ENCODE results near the gene APAF1. TPM values are rescaled to one million over a fixed set of nuclear protein-coding genes. Genes with fewer than 3 reads are reported as not detected.
A peak's percentile ranks its signal among the peaks of the same experiment; 100 is the strongest.
"Not testable (repeated sequence)": the region's sequence is repeated elsewhere in the genome, so short reads cannot be mapped to it uniquely, and the experiment has no call there.

APAF1 gene
- total and polyA plus RNA-seq, 5 donors from 2014 or later, result 4.9 to 28.5 (median 7.3) TPM

GRCh38 chr12:98751580-98752115, 106.6 kb downstream of the APAF1 start:
- Mint-ChIP-seq H3K4me1 (peaks cover 8 to 19% (median 13%) of the 10 kb centered on the region in 4 donors), H3K27ac (no peak overlapping the region), H3K27me3 (peaks cover 6% of the 10 kb centered on the region)

GRCh38 chr12:98752726-98753125, 107.6 kb downstream of the APAF1 start:
- Histone ChIP-seq H3K9me3 (ENCODE audit: control insufficient read depth in 2 of 2, low read length in 2 of 2) (no peaks in the 10 kb centered on the region), H3K27ac (ENCODE audit: insufficient read depth, low read length, poor library complexity, severe bottlenecking) (no peak overlapping the region), H3K4me3 (ENCODE audit: low read depth, low read length) (no peak overlapping the region), H3K4me1 (ENCODE audit: control insufficient read depth, insufficient read depth, low read length, poor library complexity, severe bottlenecking) (peaks cover 13% of the 10 kb centered on the region), H3K36me3 (ENCODE audit: control insufficient read depth, insufficient read depth, low read length) (no peaks in the 10 kb centered on the region), H3K27me3 (ENCODE audit: control insufficient read depth, insufficient read depth, low read length) (no peaks in the 10 kb centered on the region)
- Mint-ChIP-seq H3K27ac (no peak overlapping the region), H3K4me1 (peaks cover 4 to 16% (median 12%) of the 10 kb centered on the region in 4 donors), H3K36me3 (no peaks in the 10 kb centered on the region), H3K9me3 (no peaks in the 10 kb centered on the region), H3K27me3 (peaks cover 2% of the 10 kb centered on the region), H3K4me3 (peak overlapping the region in 1 of 4 donors; percentile 34)
- DNase-seq (no peak), ATAC-seq (ENCODE audit: low read depth in 2 of 2) (no peak)

More at GRCh38 chr12:98751580-98752115, 106.6 kb downstream of the APAF1 start:
- H3K36me3 ChIP-seq (ENCODE audit: control insufficient read depth, insufficient read depth, low read length), result no peaks in the 10 kb centered on the region
- H3K4me1 ChIP-seq (ENCODE audit: control insufficient read depth, insufficient read depth, low read length, poor library complexity, severe bottlenecking), result peaks cover 13% of the 10 kb centered on the region
- H3K4me3 ChIP-seq (ENCODE audit: low read depth, low read length), result no peak overlapping the region
- no peaks in the 10 kb centered on the region for H3K9me3 Mint-ChIP-seq
- no peaks in the 10 kb centered on the region for H3K27me3 ChIP-seq (ENCODE audit: control insufficient read depth, insufficient read depth, low read length)
- no peak overlapping the region for H3K27ac ChIP-seq (ENCODE audit: insufficient read depth, low read length, poor library complexity, severe bottlenecking)
- no peaks in the 10 kb centered on the region for H3K9me3 ChIP-seq (ENCODE audit: control insufficient read depth in 2 of 2, low read length in 2 of 2)
- DNase-seq (no peak), ATAC-seq (ENCODE audit: low read depth in 2 of 2) (no peak)
- no peak overlapping the region for H3K4me3 Mint-ChIP-seq
- H3K36me3 Mint-ChIP-seq, result no peaks in the 10 kb centered on the region

- no peaks in the 10 kb centered on the region for H3K36me3 ChIP-seq (ENCODE audit: control insufficient read depth, insufficient read depth, low read length)
- peaks cover 13% of the 10 kb centered on the region for H3K4me1 ChIP-seq (ENCODE audit: control insufficient read depth, insufficient read depth, low read length, poor library complexity, severe bottlenecking)
- peak overlapping the region; percentile 43 for H3K4me3 ChIP-seq (ENCODE audit: low read depth, low read length)
- Mint-ChIP-seq H3K36me3 (no peaks in the 10 kb centered on the region), H3K27ac (peak overlapping the region in 2 of 3 donors; percentile 22 to 47), H3K9me3 (no peaks in the 10 kb centered on the region), H3K27me3 (no peaks in the 10 kb centered on the region), H3K4me1 (peaks cover 4 to 16% (median 12%) of the 10 kb centered on the region in 4 donors), H3K4me3 (peak overlapping the region in 3 of 4 donors; percentile 1 to 59 (median 17))
- H3K27ac ChIP-seq (ENCODE audit: insufficient read depth, low read length, poor library complexity, severe bottlenecking), result peak overlapping the region; percentile 19
- DNase-seq (peak in 1 of 3 donors; percentile 64), ATAC-seq (ENCODE audit: low read depth in 2 of 2) (peak; percentile 56 to 59)
- no peaks in the 10 kb centered on the region for H3K27me3 ChIP-seq (ENCODE audit: control insufficient read depth, insufficient read depth, low read length)
- no peaks in the 10 kb centered on the region for H3K9me3 ChIP-seq (ENCODE audit: control insufficient read depth in 2 of 2, low read length in 2 of 2)
Measured at GRCh38 chr12:98754095-98754494, 109.0 kb downstream of the APAF1 start.

- not testable (repeated sequence) for DNase-seq; H3K27me3 Mint-ChIP-seq; H3K36me3 ChIP-seq (ENCODE audit: control insufficient read depth, insufficient read depth, low read length); H3K27me3 ChIP-seq (ENCODE audit: control insufficient read depth, insufficient read depth, low read length); H3K9me3 ChIP-seq (ENCODE audit: control insufficient read depth in 2 of 2, low read length in 2 of 2); H3K9me3 Mint-ChIP-seq; ATAC-seq (ENCODE audit: low read depth in 2 of 2); H3K4me3 ChIP-seq (ENCODE audit: low read depth, low read length); H3K36me3 Mint-ChIP-seq; H3K27ac ChIP-seq (ENCODE audit: insufficient read depth, low read length, poor library complexity, severe bottlenecking)
- peak overlapping the region in 1 of 3 donors; percentile 67 for H3K27ac Mint-ChIP-seq
- H3K4me1 Mint-ChIP-seq, result peaks cover 4 to 16% (median 12%) of the 10 kb centered on the region in 4 donors
- peak overlapping the region in 1 of 4 donors; percentile 2 for H3K4me3 Mint-ChIP-seq
- peaks cover 13% of the 10 kb centered on the region for H3K4me1 ChIP-seq (ENCODE audit: control insufficient read depth, insufficient read depth, low read length, poor library complexity, severe bottlenecking)
Measured at GRCh38 chr12:98755855-98756254, 110.8 kb downstream of the APAF1 start.

- no peak overlapping the region for H3K27ac Mint-ChIP-seq
Measured at GRCh38 chr12:98757455-98757854, 112.4 kb downstream of the APAF1 start.

GRCh38 chr12:98758331-98758730, 113.2 kb downstream of the APAF1 start:
- H3K9me3 Mint-ChIP-seq, result peaks cover 0 to 2% (median 0%) of the 10 kb centered on the region in 7 donors
- no peak overlapping the region for H3K27ac Mint-ChIP-seq
- no peak overlapping the region for H3K4me3 ChIP-seq (ENCODE audit: low read depth, low read length)
- no peaks in the 10 kb centered on the region for H3K36me3 Mint-ChIP-seq
- no peaks in the 10 kb centered on the region for H3K36me3 ChIP-seq (ENCODE audit: control insufficient read depth, insufficient read depth, low read length)
- DNase-seq, result no peak
- no peak for ATAC-seq (ENCODE audit: low read depth in 2 of 2)
- H3K4me1 ChIP-seq (ENCODE audit: control insufficient read depth, insufficient read depth, low read length, poor library complexity, severe bottlenecking), result peaks cover 13% of the 10 kb centered on the region
- no peak overlapping the region for H3K4me3 Mint-ChIP-seq
- no peaks in the 10 kb centered on the region for H3K27me3 Mint-ChIP-seq
- H3K9me3 ChIP-seq (ENCODE audit: control insufficient read depth in 2 of 2, low read length in 2 of 2), result no peaks in the 10 kb centered on the region
- no peak overlapping the region for H3K27ac ChIP-seq (ENCODE audit: insufficient read depth, low read length, poor library complexity, severe bottlenecking)
- peaks cover 4 to 16% (median 12%) of the 10 kb centered on the region in 4 donors for H3K4me1 Mint-ChIP-seq
- no peaks in the 10 kb centered on the region for H3K27me3 ChIP-seq (ENCODE audit: control insufficient read depth, insufficient read depth, low read length)

More at GRCh38 chr12:98757455-98757854, 112.4 kb downstream of the APAF1 start:
- no peaks in the 10 kb centered on the region for H3K36me3 ChIP-seq (ENCODE audit: control insufficient read depth, insufficient read depth, low read length)
- peaks cover 13% of the 10 kb centered on the region for H3K4me1 ChIP-seq (ENCODE audit: control insufficient read depth, insufficient read depth, low read length, poor library complexity, severe bottlenecking)
- H3K27me3 Mint-ChIP-seq, result no peaks in the 10 kb centered on the region
- no peaks in the 10 kb centered on the region for H3K9me3 ChIP-seq (ENCODE audit: control insufficient read depth in 2 of 2, low read length in 2 of 2)
- H3K9me3 Mint-ChIP-seq, result peaks cover 0 to 2% (median 0%) of the 10 kb centered on the region in 7 donors
- no peak overlapping the region for H3K4me3 Mint-ChIP-seq
- no peak overlapping the region for H3K27ac ChIP-seq (ENCODE audit: insufficient read depth, low read length, poor library complexity, severe bottlenecking)
- no peaks in the 10 kb centered on the region for H3K27me3 ChIP-seq (ENCODE audit: control insufficient read depth, insufficient read depth, low read length)
- H3K4me1 Mint-ChIP-seq, result peaks cover 4 to 16% (median 12%) of the 10 kb centered on the region in 4 donors
- no peak for ATAC-seq (ENCODE audit: low read depth in 2 of 2)
- DNase-seq, result no peak
- no peaks in the 10 kb centered on the region for H3K36me3 Mint-ChIP-seq
- no peak overlapping the region for H3K4me3 ChIP-seq (ENCODE audit: low read depth, low read length)

GRCh38 chr12:98763656-98764055, 118.6 kb downstream of the APAF1 start:
- Histone ChIP-seq H3K9me3 (ENCODE audit: control insufficient read depth in 2 of 2, low read length in 2 of 2) (no peaks in the 10 kb centered on the region), H3K27me3 (ENCODE audit: control insufficient read depth, insufficient read depth, low read length) (no peaks in the 10 kb centered on the region), H3K36me3 (ENCODE audit: control insufficient read depth, insufficient read depth, low read length) (no peaks in the 10 kb centered on the region), H3K27ac (ENCODE audit: insufficient read depth, low read length, poor library complexity, severe bottlenecking) (no peak overlapping the region), H3K4me1 (ENCODE audit: control insufficient read depth, insufficient read depth, low read length, poor library complexity, severe bottlenecking) (no peaks in the 10 kb centered on the region), H3K4me3 (ENCODE audit: low read depth, low read length) (no peak overlapping the region)
- no peaks in the 10 kb centered on the region for H3K27me3 Mint-ChIP-seq
- no peaks in the 10 kb centered on the region for H3K36me3 Mint-ChIP-seq
- H3K9me3 Mint-ChIP-seq, result peaks cover 0 to 2% (median 0%) of the 10 kb centered on the region in 7 donors
- no peak overlapping the region for H3K4me3 Mint-ChIP-seq
- DNase-seq (no peak), ATAC-seq (ENCODE audit: low read depth in 2 of 2) (no peak)
- H3K4me1 Mint-ChIP-seq, result no peaks in the 10 kb centered on the region
- no peak overlapping the region for H3K27ac Mint-ChIP-seq

- peaks cover 0 to 2% (median 0%) of the 10 kb centered on the region in 7 donors for H3K9me3 Mint-ChIP-seq
Measured at GRCh38 chr12:98767248-98767647, 122.2 kb downstream of the APAF1 start.

More at GRCh38 chr12:98767248-98767647, 122.2 kb downstream of the APAF1 start:
- peaks cover 3% of the 10 kb centered on the region for H3K36me3 Mint-ChIP-seq
- no peak overlapping the region for H3K27ac Mint-ChIP-seq
- DNase-seq (no peak), ATAC-seq (ENCODE audit: low read depth in 2 of 2) (no peak)
- H3K27me3 ChIP-seq (ENCODE audit: control insufficient read depth, insufficient read depth, low read length), result no peaks in the 10 kb centered on the region
- no peaks in the 10 kb centered on the region for H3K36me3 ChIP-seq (ENCODE audit: control insufficient read depth, insufficient read depth, low read length)
- no peaks in the 10 kb centered on the region for H3K4me1 Mint-ChIP-seq
- no peak overlapping the region for H3K4me3 Mint-ChIP-seq
- no peaks in the 10 kb centered on the region for H3K4me1 ChIP-seq (ENCODE audit: control insufficient read depth, insufficient read depth, low read length, poor library complexity, severe bottlenecking)
- H3K27ac ChIP-seq (ENCODE audit: insufficient read depth, low read length, poor library complexity, severe bottlenecking), result no peak overlapping the region
- H3K9me3 ChIP-seq (ENCODE audit: control insufficient read depth in 2 of 2, low read length in 2 of 2), result no peaks in the 10 kb centered on the region
- H3K4me3 ChIP-seq (ENCODE audit: low read depth, low read length), result no peak overlapping the region
- H3K27me3 Mint-ChIP-seq, result no peaks in the 10 kb centered on the region
